CD14-positive monocyte (primary cell): ENCODE measurements around the gene TMC6. TPM values are rescaled to one million over a fixed set of nuclear protein-coding genes. Genes with fewer than 3 reads are reported as not detected.

Experiments
- DNase-seq, 3 donors: peaks; one replicate each; pipeline ENCODE4 v3.0.0-alpha.2; 2011 to 2022
- H2AFZ ChIP-seq: 2 replicates; pipeline ENCODE4 v1.6.0; 2012; ENCODE audit warnings: mild to moderate bottlenecking, low read depth, low read length, inconsistent platforms; ENCODE audit not compliant: insufficient read depth, poor library complexity, severe bottlenecking
- H3K27ac ChIP-seq, 2 donors: 1 replicate in 1 of 2; 2 replicates in 1 of 2; pipeline ENCODE4 v1.5.1; 2012 to 2013; ENCODE audit warnings: low read length in 2 of 2, control low read depth in 1 of 2, inconsistent platforms in 1 of 2, low read depth in 1 of 2, mild to moderate bottlenecking in 1 of 2
- H3K27me3 ChIP-seq, 2 donors: one replicate each; pipeline versions ENCODE4 v1.6.0 to v1.6.1; 2011 to 2013; ENCODE audit warnings: low read length in 2 of 2; ENCODE audit not compliant: control insufficient read depth in 2 of 2, insufficient read depth in 2 of 2
- H3K36me3 ChIP-seq, 2 donors: replicated peaks in 1 of 2; 1 replicate in 1 of 2; 2 replicates in 1 of 2; pipeline versions ENCODE4 v1.5.1 to v1.6.1; 2012 to 2013; ENCODE audit warnings: low read length in 2 of 2, control low read depth in 1 of 2, inconsistent platforms in 1 of 2, mild to moderate bottlenecking in 1 of 2; ENCODE audit not compliant: insufficient read depth in 2 of 2, control insufficient read depth in 1 of 2
- H3K4me1 ChIP-seq, 2 donors: 1 replicate in 1 of 2; 2 replicates in 1 of 2; pipeline versions ENCODE4 v1.5.1 to v1.6.1; 2012 to 2013; ENCODE audit warnings: low read length in 2 of 2, control low read depth in 1 of 2, inconsistent platforms in 1 of 2, mild to moderate bottlenecking in 1 of 2, moderate library complexity in 1 of 2; ENCODE audit not compliant: insufficient read depth in 2 of 2, control insufficient read depth in 1 of 2
- H3K4me2 ChIP-seq: replicated peaks from 2 replicates; pipeline ENCODE3; 2012; ENCODE audit warnings: low read length, moderate library complexity, mild to moderate bottlenecking; ENCODE audit not compliant: poor library complexity, severe bottlenecking; ENCODE audit errors: extremely low read depth
- H3K4me3 ChIP-seq, 3 experiments: fragments of 200-600 bp in 1 of 3; sonication (generic) in 1 of 3; replicated peaks in 1 of 3; 1 replicate in 2 of 3; 2 replicates in 1 of 3; pipeline ENCODE4 v1.5.1; 2011 to 2013; ENCODE audit warnings: low read length in 3 of 3, mild to moderate bottlenecking in 3 of 3, control low read depth in 2 of 3, low read depth in 2 of 3, inconsistent platforms in 1 of 3, moderate library complexity in 1 of 3
- H3K79me2 ChIP-seq: 2 replicates; pipeline ENCODE4 v1.6.0; 2012; ENCODE audit warnings: mild to moderate bottlenecking, control low read depth, inconsistent platforms, low read length, moderate library complexity; ENCODE audit not compliant: insufficient read depth
- H3K9ac ChIP-seq: 2 replicates; pipeline ENCODE4 v1.6.0; 2017; ENCODE audit warnings: low read length, mild to moderate bottlenecking; ENCODE audit not compliant: insufficient read depth, poor library complexity, severe bottlenecking
- H3K9me3 ChIP-seq, 2 donors: replicated peaks in 1 of 2; 1 replicate in 1 of 2; 2 replicates in 1 of 2; pipeline versions ENCODE4 v1.5.1 to v1.6.1; 2012 to 2013; ENCODE audit warnings: low read length in 2 of 2, control low read depth in 1 of 2; ENCODE audit not compliant: control insufficient read depth in 1 of 2, insufficient read depth in 1 of 2
- H4K20me1 ChIP-seq: 2 replicates; pipeline ENCODE4 v1.6.0; 2012; ENCODE audit warnings: mild to moderate bottlenecking, low read length, control low read depth, moderate library complexity; ENCODE audit not compliant: insufficient read depth
- H3K27ac Mint-ChIP-seq, 7 donors: one replicate each; pipeline ENCODE4 v1.8.0; 2020; ENCODE audit warnings: mild to moderate bottlenecking in 7 of 7, mixed read lengths in 7 of 7, moderate library complexity in 6 of 7, inconsistent platforms in 2 of 7
- H3K27me3 Mint-ChIP-seq, 3 donors: one replicate each; pipeline ENCODE4 v1.8.0; 2021 to 2022; ENCODE audit warnings: low read depth in 3 of 3, mild to moderate bottlenecking in 3 of 3, mixed read lengths in 3 of 3, moderate library complexity in 3 of 3, inconsistent platforms in 1 of 3
- H3K36me3 Mint-ChIP-seq, 2 donors: one replicate each; pipeline ENCODE4 v1.8.0; 2020; ENCODE audit warnings: mixed read lengths in 2 of 2, inconsistent platforms in 1 of 2, mild to moderate bottlenecking in 1 of 2
- H3K4me1 Mint-ChIP-seq: one replicate; pipeline ENCODE4 v1.8.0; 2020; ENCODE audit warnings: mild to moderate bottlenecking, mixed read lengths
- H3K4me3 Mint-ChIP-seq, 2 donors: one replicate each; pipeline ENCODE4 v1.8.0; 2020; ENCODE audit warnings: mild to moderate bottlenecking in 2 of 2, mixed read lengths in 2 of 2, moderate library complexity in 1 of 2
- H3K9me3 Mint-ChIP-seq, 7 donors: one replicate each; pipeline ENCODE4 v1.8.0; 2020 to 2022; ENCODE audit warnings: mixed read lengths in 7 of 7, mild to moderate bottlenecking in 6 of 7, moderate library complexity in 6 of 7, inconsistent platforms in 2 of 7
- CTCF ChIP-seq: fragments of 200-600 bp; IDR thresholded peaks from one replicate; pipeline ENCODE4 v1.8.0; 2022; ENCODE audit warnings: antibody characterized with exemption, mild to moderate bottlenecking
- WGBS: methylation state at CpG from one replicate; pipeline ENCODE4 v1.1.5; 2013; ENCODE audit warnings: missing lambda C conversion rate; ENCODE audit not compliant: insufficient coverage; 5-methylcytosine and 5-hydroxymethylcytosine counted together
- intact Hi-C, 2 donors: fragments of 100-400 bp; cut with micrococcal nuclease; formaldehyde crosslinking; loops; one replicate each; pipeline versions ENCODE4 v1.15.0 to v1.15.1; 2023
- polyA plus RNA-seq, 3 donors: library from polyadenylated mRNA; depleted of rRNA in 1 of 3; unstranded in 2 of 3; stranded (reverse) in 1 of 3; fragments of 300-500 nt in 2 of 3; fragments of >200 nt in 1 of 3; fragmentation: Illumina TruSeq in 2 of 3; gene quantifications; 1 replicate in 2 of 3; 2 replicates in 1 of 3; pipeline ENCODE4 v1.2.3, GENCODE V29; 2012 to 2021

Gene TMC6
- polyA plus RNA-seq, 3 donors, result 60.1 to 107 (median 79.2) TPM

- no peaks in the 10 kb centered on the region for H3K9me3 Mint-ChIP-seq
- Histone ChIP-seq H3K4me2 (no peak overlapping the region), H3K79me2 (peaks cover 29% of the 10 kb centered on the region), H3K36me3 (peaks cover 4 to 11% of the 10 kb centered on the region in 2 donors), H3K4me3 (no peak overlapping the region), H3K4me1 (peaks cover 28 to 35% of the 10 kb centered on the region in 2 donors), H2AFZ (no peak overlapping the region), H3K9ac (no peak overlapping the region), H3K27me3 (no peaks in the 10 kb centered on the region), H4K20me1 (peaks cover 26% of the 10 kb centered on the region), H3K9me3 (no peaks in the 10 kb centered on the region), H3K27ac (no peak overlapping the region)
- TF ChIP-seq CTCF, result no peak
- 50% methylated on average over 1 of the region's 6 CpGs for WGBS
- H3K36me3 Mint-ChIP-seq, result peaks cover 7 to 13% of the 10 kb centered on the region in 2 donors
- no peak for DNase-seq
- H3K4me3 Mint-ChIP-seq, result no peak overlapping the region
- peaks cover 33% of the 10 kb centered on the region for H3K4me1 Mint-ChIP-seq
- H3K27ac Mint-ChIP-seq, result no peak overlapping the region
- H3K27me3 Mint-ChIP-seq, result peaks cover 0 to 4% (median 1%) of the 10 kb centered on the region in 3 donors
- intact Hi-C loops, result no loop called here
Measured at GRCh38 chr17:78166416-78166815, 37.9 kb upstream of the TMC6 start.

- TF ChIP-seq CTCF, result no peak
- H4K20me1 ChIP-seq, result peaks cover 12% of the 10 kb centered on the region
- peaks cover 26% of the 10 kb centered on the region for H3K4me1 Mint-ChIP-seq
- no peaks in the 10 kb centered on the region for H3K27me3 ChIP-seq
- H3K4me1 ChIP-seq, result peaks cover 16 to 24% of the 10 kb centered on the region in 2 donors
- 95% methylated on average over 11 of the region's 16 CpGs for WGBS
- H3K27me3 Mint-ChIP-seq, result peaks cover 0 to 4% (median 1%) of the 10 kb centered on the region in 3 donors
- no peaks in the 10 kb centered on the region for H3K9me3 ChIP-seq
- H3K4me3 Mint-ChIP-seq, result no peak overlapping the region
- peaks cover 0 to 3% (median 0%) of the 10 kb centered on the region in 7 donors for H3K9me3 Mint-ChIP-seq
- no peak overlapping the region for H3K27ac ChIP-seq
- no peak overlapping the region for H3K9ac ChIP-seq
- H3K4me2 ChIP-seq, result no peak overlapping the region
- no peaks in the 10 kb centered on the region for H3K36me3 ChIP-seq
- H2AFZ ChIP-seq, result no peak overlapping the region
- H3K79me2 ChIP-seq, result peaks cover 15% of the 10 kb centered on the region
- H3K36me3 Mint-ChIP-seq, result no peaks in the 10 kb centered on the region
- H3K27ac Mint-ChIP-seq, result no peak overlapping the region
- DNase-seq, result no peak
- H3K4me3 ChIP-seq, result no peak overlapping the region
- intact Hi-C loops, result no loop called here
Measured at GRCh38 chr17:78164748-78165607, 36.4 kb upstream of the TMC6 start.
